Testis (tissue), 3 donors: ENCODE data around the gene LRRN1. TPM values are rescaled to one million over a fixed set of nuclear protein-coding genes. Genes with fewer than 3 reads are reported as not detected.

Experiments used
- DNase-seq: peaks from one replicate; pipeline ENCODE4 v3.0.0-alpha.2; 2019
- H3K27ac ChIP-seq, 2 donors: fragments of 200-600 bp; sonication (generic); one replicate each; pipeline ENCODE4 v1.5.1; 2019
- H3K27me3 ChIP-seq: fragments of 200-600 bp; sonication (generic); one replicate; pipeline ENCODE4 v1.5.1; 2019
- H3K36me3 ChIP-seq: fragments of 200-600 bp; sonication (generic); one replicate; pipeline ENCODE4 v1.5.1; 2017; ENCODE audit warnings: low read depth; ENCODE audit errors: missing control alignments
- H3K4me1 ChIP-seq: fragments of 200-600 bp; sonication (generic); one replicate; pipeline ENCODE4 v1.5.1; 2019
- H3K4me3 ChIP-seq, 2 donors: fragments of 200-600 bp; sonication (generic); one replicate each; pipeline ENCODE4 v1.5.1; 2017 to 2019
- H3K9me3 ChIP-seq: fragments of 200-600 bp; sonication (generic); one replicate; pipeline ENCODE4 v1.5.1; 2017
- POLR2A ChIP-seq: fragments of 450-650 bp; IDR thresholded peaks from one replicate; pipeline ENCODE4 v1.6.1; 2017; ENCODE audit warnings: antibody characterized with exemption, mild to moderate bottlenecking, moderate library complexity
- WGBS, 2 donors: methylation state at CpG; one replicate each; pipeline ENCODE4 v1.1.5; 2018; 5-methylcytosine and 5-hydroxymethylcytosine counted together
- intact Hi-C: fragments of 100-400 bp; cut with DNase I; formaldehyde crosslinking; loops from one replicate; pipeline ENCODE4 v1.15.1; 2023; ENCODE audit warnings: low total_unique reads
- polyA plus RNA-seq: library from polyadenylated mRNA; stranded (reverse); fragments of 350-450 nt; fragmentation: Illumina TruSeq; extraction: RNeasy Lipid Tissue Mini Kit (QIAGEN cat#74804); gene quantifications from one replicate; pipeline ENCODE4 v1.2.3, GENCODE V29; 2014; ENCODE audit warnings: low read depth, low replicate concordance; ENCODE audit not compliant: insufficient read depth
- total RNA-seq, 2 donors: library from RNA; depleted of rRNA; stranded (reverse); fragments of >200 nt; gene quantifications; one replicate each; pipeline ENCODE4 v1.2.3, GENCODE V29; 2016
- TF ChIP-seq, protein P1 (sequence below), 3 experiments: fragments of 450-650 bp in 2 of 3; fragments of 200-600 bp in 1 of 3; sonication (generic) in 1 of 3; IDR thresholded peaks; one replicate each; pipeline ENCODE4 v1.5.1; 2016 to 2019; ENCODE audit warnings: antibody characterized with exemption in 3 of 3, mild to moderate bottlenecking in 2 of 3, moderate library complexity in 1 of 3

Gene LRRN1
- total and polyA plus RNA-seq, 3 donors from 2014 or later, result 24.5 to 58.9 (median 51.3) TPM

DNA sequence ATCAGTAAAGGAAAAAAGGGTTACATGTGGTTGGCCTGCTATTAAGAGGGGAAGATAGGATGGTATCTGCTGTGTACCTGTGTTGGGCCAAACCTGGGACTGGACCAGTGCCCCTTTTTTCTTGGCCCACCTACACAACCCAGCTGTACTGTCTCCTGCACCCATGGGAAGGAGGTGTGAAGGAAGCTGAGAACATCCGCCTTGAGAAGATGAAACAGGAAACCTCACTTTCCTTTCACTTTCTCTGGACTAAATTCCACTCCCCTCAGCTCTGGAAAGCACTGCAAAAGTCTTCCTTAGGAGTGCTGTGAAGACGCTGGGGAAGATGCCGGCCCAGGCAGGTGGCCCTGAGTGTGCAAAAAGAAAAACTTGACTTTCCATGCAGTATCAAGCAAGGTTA, 37.6 kb downstream of the LRRN1 start:
- no peak for TF ChIP-seq POLR2A
- TF ChIP-seq, protein P1, sequence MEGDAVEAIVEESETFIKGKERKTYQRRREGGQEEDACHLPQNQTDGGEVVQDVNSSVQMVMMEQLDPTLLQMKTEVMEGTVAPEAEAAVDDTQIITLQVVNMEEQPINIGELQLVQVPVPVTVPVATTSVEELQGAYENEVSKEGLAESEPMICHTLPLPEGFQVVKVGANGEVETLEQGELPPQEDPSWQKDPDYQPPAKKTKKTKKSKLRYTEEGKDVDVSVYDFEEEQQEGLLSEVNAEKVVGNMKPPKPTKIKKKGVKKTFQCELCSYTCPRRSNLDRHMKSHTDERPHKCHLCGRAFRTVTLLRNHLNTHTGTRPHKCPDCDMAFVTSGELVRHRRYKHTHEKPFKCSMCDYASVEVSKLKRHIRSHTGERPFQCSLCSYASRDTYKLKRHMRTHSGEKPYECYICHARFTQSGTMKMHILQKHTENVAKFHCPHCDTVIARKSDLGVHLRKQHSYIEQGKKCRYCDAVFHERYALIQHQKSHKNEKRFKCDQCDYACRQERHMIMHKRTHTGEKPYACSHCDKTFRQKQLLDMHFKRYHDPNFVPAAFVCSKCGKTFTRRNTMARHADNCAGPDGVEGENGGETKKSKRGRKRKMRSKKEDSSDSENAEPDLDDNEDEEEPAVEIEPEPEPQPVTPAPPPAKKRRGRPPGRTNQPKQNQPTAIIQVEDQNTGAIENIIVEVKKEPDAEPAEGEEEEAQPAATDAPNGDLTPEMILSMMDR (IDR thresholded peaks at IDR 0.05), result no peak
- no peak for DNase-seq
- WGBS, 2 donors, result 54 to 61% methylated on average over 3 of the region's 3 CpGs
- Histone ChIP-seq H3K36me3 (no peaks in the 10 kb centered on the region), H3K4me3 (no peak overlapping the region), H3K9me3 (no peaks in the 10 kb centered on the region), H3K27ac (no peak overlapping the region), H3K27me3 (no peaks in the 10 kb centered on the region), H3K4me1 (no peaks in the 10 kb centered on the region)
- intact Hi-C loops, result no loop called here

DNA sequence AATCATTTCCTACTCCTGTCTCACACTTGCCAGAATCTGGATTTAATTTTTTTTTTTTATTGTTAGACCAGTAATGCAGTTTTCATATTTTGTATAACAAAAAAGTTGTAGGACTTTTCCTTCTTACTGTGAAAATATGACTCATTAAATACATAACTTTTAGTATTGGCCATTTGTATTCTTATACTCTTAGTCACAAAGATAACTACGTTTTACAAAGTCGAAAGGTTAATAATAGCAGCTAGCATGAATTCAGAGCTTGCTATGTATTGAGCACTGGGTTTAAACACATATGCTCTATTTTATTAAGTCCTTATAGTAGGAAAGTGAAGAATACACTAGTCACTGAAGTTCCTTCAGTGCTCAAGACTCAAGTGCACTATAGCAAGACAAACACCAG, 43.1 kb downstream of the LRRN1 start:
- H3K4me1 ChIP-seq, result no peaks in the 10 kb centered on the region
- WGBS, 2 donors, result 89 to 90% methylated on average over 2 of the region's 2 CpGs
- intact Hi-C loops, result no loop called here
- no peaks in the 10 kb centered on the region for H3K9me3 ChIP-seq
- H3K4me3 ChIP-seq, result no peak overlapping the region
- no peak overlapping the region for H3K27ac ChIP-seq
- TF ChIP-seq POLR2A, result no peak
- TF ChIP-seq, protein P1 (IDR thresholded peaks at IDR 0.05), result no peak
- H3K27me3 ChIP-seq, result no peaks in the 10 kb centered on the region
- no peaks in the 10 kb centered on the region for H3K36me3 ChIP-seq
- no peak for DNase-seq

DNA sequence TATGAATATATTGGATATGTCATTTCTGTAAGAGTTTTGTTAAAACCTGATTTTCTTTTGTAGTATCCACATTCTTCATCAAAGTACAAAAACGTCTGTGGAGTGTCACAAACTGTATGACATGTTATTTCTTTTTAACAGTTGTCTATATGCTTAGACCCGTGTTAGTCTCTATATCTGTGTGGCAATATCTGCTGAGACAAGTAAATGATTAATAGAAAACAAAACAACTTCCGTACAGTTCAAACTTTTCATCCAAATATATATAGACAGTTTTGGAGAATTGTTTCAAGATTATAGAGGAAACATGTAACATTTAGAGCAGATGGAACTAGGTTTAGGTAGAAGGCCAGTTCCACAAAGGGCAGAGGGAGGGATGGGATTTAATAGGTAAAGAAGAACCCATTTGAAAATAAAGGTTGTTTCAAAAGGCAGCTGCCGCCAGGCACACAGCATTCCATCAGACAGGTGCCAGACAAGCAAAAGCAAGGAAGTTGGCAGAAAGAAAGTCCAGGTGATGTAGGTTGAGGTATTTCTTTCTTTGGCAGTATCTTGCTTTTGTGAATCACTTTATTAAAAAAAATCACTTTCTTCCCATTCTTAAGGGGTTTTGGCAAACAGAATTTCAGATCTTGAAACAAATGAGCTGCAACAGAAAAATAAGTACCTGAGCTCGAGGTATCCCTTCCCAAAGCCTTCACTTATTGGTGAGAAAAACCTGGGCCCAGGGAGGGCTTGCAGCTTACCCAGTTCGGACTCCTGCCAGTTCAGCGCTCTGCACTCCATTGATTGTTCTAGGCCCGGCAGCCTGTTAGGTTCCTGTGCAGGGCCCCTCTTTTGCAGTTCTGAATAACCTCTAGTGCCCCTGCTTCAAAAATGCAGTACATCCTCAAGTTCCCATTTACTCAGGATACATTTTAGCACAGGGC, 49.0 kb downstream of the LRRN1 start:
- 79 to 84% methylated on average over 8 of the region's 8 CpGs for WGBS, 2 donors
- Histone ChIP-seq H3K27me3 (no peaks in the 10 kb centered on the region), H3K9me3 (no peaks in the 10 kb centered on the region), H3K4me3 (no peak overlapping the region), H3K4me1 (peaks cover 3% of the 10 kb centered on the region), H3K36me3 (no peaks in the 10 kb centered on the region), H3K27ac (peak overlapping the region in 1 of 2 donors; percentile 15)
- TF ChIP-seq POLR2A, result no peak
- TF ChIP-seq, protein P1 (IDR thresholded peaks at IDR 0.05), result no peak
- no peak for DNase-seq
- intact Hi-C loops, result no loop called here

DNA sequence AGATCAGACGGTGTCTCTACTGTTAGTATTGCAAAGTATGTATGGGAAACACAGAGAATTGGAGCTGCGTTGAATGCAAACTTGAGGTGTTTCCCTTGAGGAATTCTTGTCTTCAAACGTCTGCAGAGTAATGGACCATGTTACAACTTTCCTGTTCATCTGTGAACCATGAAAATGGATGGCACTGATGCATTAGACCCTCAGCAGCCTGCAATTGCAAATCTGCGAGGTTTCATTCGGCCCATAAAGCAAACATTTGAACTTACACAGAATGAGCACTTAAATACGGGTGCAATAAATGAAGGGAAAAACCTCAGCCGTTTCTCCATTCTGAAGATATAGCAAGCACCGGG, 49.7 kb downstream of the LRRN1 start:
- Histone ChIP-seq H3K4me1 (peaks cover 3% of the 10 kb centered on the region), H3K9me3 (no peaks in the 10 kb centered on the region), H3K27me3 (no peaks in the 10 kb centered on the region), H3K27ac (no peak overlapping the region), H3K4me3 (no peak overlapping the region), H3K36me3 (no peaks in the 10 kb centered on the region)
- WGBS, 2 donors, result 74 to 86% methylated on average over 8 of the region's 8 CpGs
- no peak for DNase-seq
- intact Hi-C loops, result no loop called here
- TF ChIP-seq POLR2A, result no peak
- TF ChIP-seq, protein P1 (IDR thresholded peaks at IDR 0.05), result no peak
